Stimulated activated CD4-positive, alpha-beta T cell treated with anti-CD3 and anti-CD28 coated beads, Interleukin-1b, Interleukin-23, amount 100 ng/mL, for 24 hours (primary cell): ENCODE measurements around the gene ROS1.

Source experiments
- DNase-seq, 4 experiments: peaks; one replicate each; pipeline ENCODE4 v3.0.0-alpha.2; 2020; ENCODE audit warnings: low read depth in 4 of 4, low spot score in 1 of 4

The ROS1 gene

DNA sequence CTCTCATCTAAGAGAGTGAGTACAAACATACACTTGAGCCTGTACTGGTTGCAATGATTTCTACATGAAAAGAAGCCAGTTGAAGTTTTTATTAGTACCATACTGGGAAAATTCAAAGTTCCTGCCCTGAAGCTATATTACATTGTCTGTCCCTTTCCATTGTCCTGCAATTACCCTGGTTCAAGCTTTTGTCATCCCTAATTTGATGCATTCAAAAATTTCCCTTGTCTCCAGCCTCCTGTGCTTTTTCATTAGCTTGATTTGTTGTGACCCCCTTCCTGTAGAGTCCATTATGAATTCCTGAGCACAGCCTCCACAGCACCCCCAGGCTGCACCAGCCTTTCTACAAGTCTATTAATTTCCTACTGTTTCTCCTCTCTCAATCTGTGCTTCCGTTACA is 114.0 kb downstream of the ROS1 start:
- DNase-seq, result no peak

GRCh38 chr6:117311310-117311709 is 114.4 kb downstream of the ROS1 start:
- no peak for DNase-seq

GRCh38 chr6:117309611-117310010 is 116.1 kb downstream of the ROS1 start:
- no peak for DNase-seq

DNA sequence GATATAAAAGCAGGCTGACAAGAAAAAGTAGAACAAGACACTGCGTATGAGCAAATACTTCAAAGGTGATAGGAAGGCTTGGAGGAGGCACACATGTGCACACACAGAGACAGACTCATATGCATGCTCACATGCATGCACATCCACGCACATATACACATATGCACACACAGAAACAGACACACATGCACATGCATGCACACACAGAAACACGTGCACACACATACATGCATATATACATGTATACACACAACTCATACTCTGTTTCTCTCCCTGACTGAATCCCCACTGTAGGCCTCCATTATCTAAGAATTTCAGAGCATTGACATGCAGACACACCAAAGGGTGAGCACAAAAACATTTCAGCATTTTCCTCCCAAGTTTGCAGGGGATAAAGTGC is 116.7 kb downstream of the ROS1 start:
- DNase-seq, result no peak

GRCh38 chr6:117307655-117308054 is 118.1 kb downstream of the ROS1 start:
- no peak for DNase-seq

GRCh38 chr6:117306227-117306790 is 119.4 kb downstream of the ROS1 start:
- no peak for DNase-seq

GRCh38 chr6:117304446-117304845 is 121.3 kb downstream of the ROS1 start:
- DNase-seq, result no peak

DNA sequence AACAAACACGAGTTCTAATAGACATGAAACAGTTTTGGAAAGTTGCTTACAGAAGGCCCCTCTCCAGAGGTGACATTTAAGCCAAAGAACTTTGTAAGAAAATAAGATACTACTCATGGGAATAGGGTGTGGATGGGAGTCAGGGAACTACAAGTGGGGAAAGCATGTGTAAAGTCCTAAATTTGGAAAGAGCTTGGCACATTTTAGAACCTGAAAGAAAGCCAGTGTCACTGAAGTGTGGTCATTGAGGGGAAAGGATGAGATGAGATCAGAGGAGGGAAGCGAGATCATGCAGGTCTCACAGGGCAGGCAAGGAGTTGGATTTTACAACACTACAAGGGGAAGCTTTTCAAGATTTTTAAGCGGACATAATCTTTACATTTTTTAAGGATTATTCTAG is 122.4 kb downstream of the ROS1 start:
- no peak for DNase-seq

DNA sequence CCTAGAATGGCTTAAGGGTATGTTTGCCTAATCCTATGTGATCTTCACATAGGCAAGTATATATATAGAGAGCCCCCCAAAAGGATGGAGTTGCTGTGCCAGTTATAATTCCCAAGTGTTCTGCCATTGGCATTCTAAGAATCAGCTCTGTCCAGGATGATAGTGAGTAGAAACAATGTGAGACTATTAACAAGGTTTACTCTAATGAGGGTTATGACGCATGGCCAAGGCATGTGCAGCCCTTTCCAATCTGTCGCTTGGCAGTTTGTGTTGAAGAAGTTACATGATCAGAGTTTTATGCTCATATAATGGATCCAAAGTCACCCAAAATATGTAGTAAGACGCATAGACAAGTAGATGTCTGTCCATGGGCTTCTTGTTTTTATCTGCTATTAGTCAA is 126.8 kb downstream of the ROS1 start:
- no peak for DNase-seq

GRCh38 chr6:117290173-117290846 is 135.4 kb downstream of the ROS1 start:
- DNase-seq, result no peak

- DNase-seq, result no peak
Measured at GRCh38 chr6:117288083-117288715, 137.5 kb downstream of the ROS1 start.

DNA sequence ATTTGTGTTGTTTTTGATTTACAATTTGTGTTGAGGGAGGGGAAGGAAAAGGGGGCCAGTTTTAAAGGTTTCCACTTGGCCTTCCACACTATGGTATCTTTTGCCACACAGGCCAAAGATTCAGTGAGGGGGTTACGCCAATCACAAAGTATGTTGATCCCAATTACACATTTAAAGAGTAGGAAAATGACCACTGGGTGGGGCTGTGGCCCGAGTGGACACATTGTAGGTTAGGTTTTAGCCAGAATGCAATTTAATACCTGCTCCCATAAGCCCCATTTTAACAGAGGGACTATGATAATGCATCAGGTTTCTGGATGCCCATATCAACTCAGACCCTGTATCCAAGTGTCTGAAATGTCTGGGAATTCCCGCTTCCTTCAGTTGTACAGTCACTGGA is 144.8 kb downstream of the ROS1 start:
- DNase-seq, result no peak

DNA sequence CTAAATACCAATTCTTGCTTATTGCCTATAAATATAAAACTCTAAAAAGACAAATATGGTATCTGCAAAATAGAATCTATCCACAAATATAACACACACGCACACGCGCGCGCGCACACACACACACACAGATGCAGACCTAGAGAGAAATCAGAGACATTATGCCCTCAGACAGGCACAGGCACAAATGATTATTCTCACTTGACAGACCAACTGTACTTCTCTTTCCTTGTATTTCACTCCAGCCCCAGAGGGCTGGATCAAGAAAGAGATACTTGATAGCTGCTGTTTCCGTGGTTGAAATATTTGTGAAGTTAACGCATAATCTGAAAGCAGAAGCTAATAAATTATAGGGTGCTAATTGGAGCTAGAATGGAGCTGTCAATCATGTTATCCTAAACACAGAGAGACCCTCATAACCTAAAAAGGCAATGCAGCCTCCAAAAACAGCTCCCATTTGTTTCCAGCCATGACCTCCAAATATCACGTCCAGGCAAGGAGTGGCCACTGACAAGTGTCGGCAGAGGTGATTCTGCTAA is 148.9 kb downstream of the ROS1 start:
- no peak for DNase-seq

DNA sequence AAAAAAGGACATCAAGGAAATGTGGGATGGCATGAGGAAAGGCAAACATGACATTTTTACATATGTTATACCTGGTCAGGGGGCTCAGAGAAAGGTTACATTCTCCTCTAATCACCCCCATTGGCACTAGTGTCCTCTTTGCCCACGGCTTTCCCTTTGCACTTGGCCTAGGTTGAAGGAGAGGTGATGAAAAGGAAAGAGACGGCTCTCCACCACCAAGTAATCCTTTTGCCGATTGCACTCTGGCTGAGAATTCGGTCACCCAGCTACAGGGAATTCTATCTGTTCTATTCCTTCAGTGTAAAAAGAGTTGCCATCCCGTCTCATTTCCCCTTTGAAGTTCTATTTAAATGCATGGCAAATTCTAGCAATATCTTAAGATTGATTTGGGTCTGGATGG is 150.0 kb downstream of the ROS1 start:
- DNase-seq, result no peak

- DNase-seq, result no peak
Measured at GRCh38 chr6:117275205-117275604, 150.5 kb downstream of the ROS1 start.

GRCh38 chr6:117272891-117273290 is 152.9 kb downstream of the ROS1 start:
- no peak for DNase-seq

- DNase-seq, result no peak
Measured at GRCh38 chr6:117272032-117272866, 153.5 kb downstream of the ROS1 start.

GRCh38 chr6:117270843-117271507 is 154.8 kb downstream of the ROS1 start:
- no peak for DNase-seq

DNA sequence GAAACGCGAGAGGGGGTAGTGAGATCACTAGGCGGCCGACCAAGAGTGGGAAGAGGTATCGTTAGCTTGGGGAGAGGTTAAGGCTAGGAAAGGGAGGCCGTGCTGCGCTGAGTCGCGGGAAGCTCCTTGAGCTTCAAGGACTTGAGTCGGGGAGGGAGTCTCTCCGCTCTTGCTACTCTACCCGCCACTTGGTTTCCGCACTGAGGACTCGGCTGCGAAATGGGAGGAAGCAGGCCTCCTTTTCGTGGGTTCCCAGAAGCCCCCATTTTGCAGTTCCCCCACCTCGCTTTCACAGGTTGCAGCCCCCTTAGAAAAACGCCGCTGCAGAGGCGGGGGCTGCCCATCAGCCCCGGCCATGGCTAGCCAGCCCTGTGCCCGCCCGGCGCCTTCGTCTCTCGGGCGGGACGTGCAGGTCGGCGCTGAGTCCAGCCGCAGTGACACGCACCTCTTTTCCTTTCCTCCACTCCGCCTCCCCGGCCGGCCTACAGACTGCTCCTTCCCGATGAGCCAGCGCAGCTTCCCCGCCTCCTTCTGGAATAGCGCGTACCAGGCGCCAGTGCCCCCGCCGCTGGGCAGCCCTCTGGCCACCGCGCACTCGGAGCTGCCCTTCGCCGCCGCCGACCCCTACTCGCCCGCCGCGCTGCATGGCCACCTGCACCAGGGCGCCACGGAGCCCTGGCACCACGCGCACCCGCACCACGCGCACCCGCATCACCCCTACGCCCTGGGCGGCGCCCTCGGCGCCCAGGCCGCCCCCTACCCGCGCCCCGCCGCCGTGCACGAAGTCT is 155.5 kb downstream of the ROS1 start:
- DNase-seq, result no peak

DNA sequence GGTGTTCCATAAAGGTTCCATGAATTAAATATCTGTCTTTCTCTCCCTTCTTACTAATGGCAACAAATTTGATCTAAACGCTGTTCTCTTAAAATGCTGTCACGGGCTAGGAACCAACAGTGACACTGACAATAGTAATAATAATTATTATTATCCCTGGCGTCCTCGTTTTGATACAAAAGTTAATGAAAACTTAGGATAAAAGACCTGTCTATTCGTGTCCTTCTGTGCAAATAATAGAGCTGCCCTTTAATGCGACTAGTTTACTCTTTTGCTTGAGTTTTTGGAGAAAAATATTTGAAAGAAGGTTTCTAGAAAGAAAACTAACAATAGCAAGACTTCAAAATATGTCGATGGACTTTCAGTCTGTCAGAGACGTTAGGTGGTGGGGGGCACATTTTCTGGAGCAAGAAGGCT is 156.1 kb downstream of the ROS1 start:
- DNase-seq, result no peak
